Ascending aorta (tissue), 2 donors: ENCODE measurements around the gene EGLN2. TPM values are rescaled to one million over a fixed set of nuclear protein-coding genes. Genes with fewer than 3 reads are reported as not detected.

ENCODE experiments used
- DNase-seq, 2 donors: peaks; one replicate each; pipeline ENCODE4 v3.0.0-alpha.2; 2019; ENCODE audit warnings: low spot score in 2 of 2
- H3K27ac ChIP-seq, 2 donors: fragments of 200-600 bp; sonication (generic); one replicate each; pipeline ENCODE4 v1.5.1; 2016 to 2017; ENCODE audit warnings: mild to moderate bottlenecking in 1 of 2
- H3K27me3 ChIP-seq: fragments of 200-600 bp; sonication (generic); one replicate; pipeline ENCODE4 v1.5.1; 2017
- H3K36me3 ChIP-seq, 2 donors: fragments of 200-600 bp; sonication (generic); one replicate each; pipeline ENCODE4 v1.5.1; 2016
- H3K4me1 ChIP-seq, 2 donors: fragments of 200-600 bp; sonication (generic); one replicate each; pipeline ENCODE4 v1.5.1; 2016 to 2017; ENCODE audit warnings: mild to moderate bottlenecking in 1 of 2
- H3K4me3 ChIP-seq, 2 donors: fragments of 200-600 bp; sonication (generic); one replicate each; pipeline ENCODE4 v1.5.1; 2016 to 2017; ENCODE audit warnings: mild to moderate bottlenecking in 1 of 2
- H3K9me3 ChIP-seq, 2 donors: fragments of 200-600 bp; sonication (generic); one replicate each; pipeline ENCODE4 v1.5.1; 2016
- CTCF ChIP-seq, 3 experiments: fragments of 200-600 bp in 2 of 3; fragments of 450-650 bp in 1 of 3; sonication (generic) in 2 of 3; IDR thresholded peaks; one replicate each; pipeline ENCODE4 v1.5.1; 2016 to 2019; ENCODE audit warnings: antibody characterized with exemption in 3 of 3, mild to moderate bottlenecking in 1 of 3, moderate library complexity in 1 of 3
- intact Hi-C: fragments of 100-400 bp; cut with DNase I; formaldehyde crosslinking; loops from one replicate; pipeline ENCODE4 v1.15.1; 2023
- total RNA-seq: library from RNA; depleted of rRNA; stranded (reverse); fragments of >200 nt; gene quantifications from one replicate; pipeline ENCODE4 v1.1.0, GENCODE V29; 2016

The EGLN2 gene
- total RNA-seq, 1 donor from 2014 or later = 149 TPM

GRCh38 chr19:40804783-40805242 is 5.8 kb downstream of the EGLN2 start:
- Histone ChIP-seq H3K27ac (peak overlapping the region; percentile 53 to 90), H3K36me3 (peaks cover 21 to 40% of the 10 kb centered on the region in 2 donors), H3K27me3 (no peaks in the 10 kb centered on the region), H3K4me3 (no peak overlapping the region), H3K4me1 (peaks cover 40 to 63% of the 10 kb centered on the region in 2 donors), H3K9me3 (no peaks in the 10 kb centered on the region)
- no peak for DNase-seq
- TF ChIP-seq CTCF (IDR thresholded peaks at IDR 0.05) = no peak
- intact Hi-C loops = no loop called here

GRCh38 chr19:40805258-40805868 is 6.4 kb downstream of the EGLN2 start:
- Histone ChIP-seq H3K36me3 (peaks cover 20 to 39% of the 10 kb centered on the region in 2 donors), H3K4me1 (peaks cover 38 to 63% of the 10 kb centered on the region in 2 donors), H3K4me3 (no peak overlapping the region), H3K27ac (peak overlapping the region; percentile 53 to 90), H3K27me3 (no peaks in the 10 kb centered on the region), H3K9me3 (no peaks in the 10 kb centered on the region)
- TF ChIP-seq CTCF (IDR thresholded peaks at IDR 0.05) = no peak
- no peak for DNase-seq
- intact Hi-C loops = no loop called here

DNA sequence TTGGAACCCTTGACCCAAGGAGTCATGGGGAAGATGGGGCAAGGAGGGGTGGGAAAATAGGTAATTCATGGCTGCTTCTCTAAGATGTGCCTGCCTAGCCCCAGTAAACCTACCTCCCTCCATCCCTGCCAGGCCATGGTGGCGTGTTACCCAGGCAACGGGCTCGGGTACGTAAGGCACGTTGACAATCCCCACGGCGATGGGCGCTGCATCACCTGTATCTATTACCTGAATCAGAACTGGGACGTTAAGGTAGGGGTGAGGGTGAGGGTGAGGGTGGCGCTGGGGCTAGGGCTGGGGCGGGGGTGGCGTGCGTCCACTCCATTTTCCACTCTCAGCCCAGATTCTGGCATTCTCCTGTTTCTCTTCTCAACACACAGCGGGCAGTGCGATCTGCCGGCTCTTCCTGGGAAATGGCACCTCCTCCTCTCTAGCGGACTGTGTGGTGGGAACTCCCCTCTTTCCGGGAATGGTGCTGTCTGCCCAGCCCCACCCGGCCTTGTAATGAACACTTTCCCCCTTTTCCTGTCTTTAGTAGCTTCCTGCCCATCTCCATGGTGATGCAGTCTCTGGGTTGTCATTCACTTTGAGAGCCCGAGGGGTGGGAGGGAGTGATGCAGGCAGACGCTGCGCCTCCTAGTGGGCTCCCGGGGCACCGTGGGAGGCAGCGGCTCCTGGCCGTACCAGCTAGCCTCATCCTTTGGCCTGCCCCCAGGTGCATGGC is 7.6 kb downstream of the EGLN2 start:
- H3K4me1 ChIP-seq = peaks cover 28 to 56% of the 10 kb centered on the region in 2 donors
- peaks cover 12 to 28% of the 10 kb centered on the region in 2 donors for H3K36me3 ChIP-seq
- peak overlapping the region; percentile 53 to 90 for H3K27ac ChIP-seq
- intact Hi-C loops = no loop called here
- peak; percentile 74 to 79 (median 74) for TF ChIP-seq CTCF (IDR thresholded peaks at IDR 0.05)
- H3K27me3 ChIP-seq = no peaks in the 10 kb centered on the region
- no peaks in the 10 kb centered on the region for H3K9me3 ChIP-seq
- peak; percentile 50 to 91 for DNase-seq
- H3K4me3 ChIP-seq = no peak overlapping the region

- H3K4me3 ChIP-seq = no peak overlapping the region
- intact Hi-C loops = no loop called here
- H3K27me3 ChIP-seq = no peaks in the 10 kb centered on the region
- H3K4me1 ChIP-seq = peaks cover 22 to 56% of the 10 kb centered on the region in 2 donors
- peak overlapping the region; percentile 53 to 90 for H3K27ac ChIP-seq
- DNase-seq = no peak
- TF ChIP-seq CTCF (IDR thresholded peaks at IDR 0.05) = peak in 1 of 3 experiments; percentile 1
- H3K36me3 ChIP-seq = peaks cover 12 to 28% of the 10 kb centered on the region in 2 donors
- no peaks in the 10 kb centered on the region for H3K9me3 ChIP-seq
Measured at GRCh38 chr19:40807147-40808020, 8.4 kb downstream of the EGLN2 start.

- no peaks in the 10 kb centered on the region for H3K9me3 ChIP-seq
- no peaks in the 10 kb centered on the region for H3K27me3 ChIP-seq
- intact Hi-C loops = no loop called here
- H3K27ac ChIP-seq = peak overlapping the region in 1 of 2 donors; percentile 28
- DNase-seq = no peak
- no peak for TF ChIP-seq CTCF (IDR thresholded peaks at IDR 0.05)
- H3K36me3 ChIP-seq = peaks cover 12 to 28% of the 10 kb centered on the region in 2 donors
- peaks cover 17 to 54% of the 10 kb centered on the region in 2 donors for H3K4me1 ChIP-seq
- no peak overlapping the region for H3K4me3 ChIP-seq
Measured at GRCh38 chr19:40808021-40808325, 9.0 kb downstream of the EGLN2 start.
